Measurements from ENCODE around the gene CPHXL.

The CPHXL gene

GRCh38 chr16:75726390-75726789 lies at the start of gene CPHXL:
TSS of gene CPHXL (minus strand) at chr16:75726490. CDS start at chr16:75726442, 48 bp downstream.
- DNase-seq (ENCODE audit: low spot score) = no peak

GRCh38 chr16:75774197-75774596 lies 47.9 kb upstream of the CPHXL start:
- DNase-seq (ENCODE audit: low spot score) = no peak

GRCh38 chr16:75770051-75770450 lies 43.8 kb upstream of the CPHXL start:
- DNase-seq (ENCODE audit: low spot score) = no peak

- DNase-seq (ENCODE audit: low spot score) = peak; percentile 92
Observed at GRCh38 chr16:75764154-75764768, 38.0 kb upstream of the CPHXL start.

GRCh38 chr16:75763204-75763603 lies 36.9 kb upstream of the CPHXL start:
- peak; percentile 22 for DNase-seq (ENCODE audit: low spot score)

- no peak for DNase-seq (ENCODE audit: low spot score)
Observed at GRCh38 chr16:75762746-75763145, 36.5 kb upstream of the CPHXL start.

GRCh38 chr16:75761108-75761507 lies 34.8 kb upstream of the CPHXL start:
- no peak for DNase-seq (ENCODE audit: low spot score)

GRCh38 chr16:75760018-75760519 lies 33.8 kb upstream of the CPHXL start:
- no peak for DNase-seq (ENCODE audit: low spot score)

GRCh38 chr16:75758215-75758614 lies 31.9 kb upstream of the CPHXL start:
- no peak for DNase-seq (ENCODE audit: low spot score)

GRCh38 chr16:75754141-75754540 lies 27.9 kb upstream of the CPHXL start:
- DNase-seq (ENCODE audit: low spot score) = no peak

GRCh38 chr16:75750528-75750927 lies 24.2 kb upstream of the CPHXL start:
- DNase-seq (ENCODE audit: low spot score) = no peak

- no peak for DNase-seq (ENCODE audit: low spot score)
Observed at GRCh38 chr16:75746359-75746758, 20.1 kb upstream of the CPHXL start.

- DNase-seq (ENCODE audit: low spot score) = no peak
Observed at GRCh38 chr16:75745823-75746222, 19.5 kb upstream of the CPHXL start.

- no peak for DNase-seq (ENCODE audit: low spot score)
Observed at GRCh38 chr16:75745242-75745641, 19.0 kb upstream of the CPHXL start.

GRCh38 chr16:75742424-75743047 lies 16.2 kb upstream of the CPHXL start:
- no peak for DNase-seq (ENCODE audit: low spot score)

- peak; percentile 86 for DNase-seq (ENCODE audit: low spot score)
Observed at GRCh38 chr16:75733305-75734211, 7.3 kb upstream of the CPHXL start.

GRCh38 chr16:75732871-75733270 lies 6.6 kb upstream of the CPHXL start:
- DNase-seq (ENCODE audit: low spot score) = no peak

- DNase-seq (ENCODE audit: low spot score) = no peak
Observed at GRCh38 chr16:75727221-75727620, 931 bp upstream of the CPHXL start.

- no peak for DNase-seq (ENCODE audit: low spot score)
Observed at GRCh38 chr16:75718452-75718851, 7.8 kb downstream of the CPHXL start.

GRCh38 chr16:75714661-75715060 lies 11.6 kb downstream of the CPHXL start:
- DNase-seq (ENCODE audit: low spot score) = no peak

GRCh38 chr16:75710344-75710743 lies 15.9 kb downstream of the CPHXL start:
- no peak for DNase-seq (ENCODE audit: low spot score)

GRCh38 chr16:75703306-75703705 lies 23.0 kb downstream of the CPHXL start:
- no peak for DNase-seq (ENCODE audit: low spot score)

GRCh38 chr16:75702242-75702641 lies 24.0 kb downstream of the CPHXL start:
- no peak for DNase-seq (ENCODE audit: low spot score)
